HG03108 (cell line): ENCODE measurements around the gene TMEM116.
"Not testable (repeated sequence)": the region's sequence is repeated elsewhere in the genome, so short reads cannot be mapped to it uniquely, and the experiment has no call there.

Experiments
- ATAC-seq: cut with Tn5 transposase; IDR thresholded peaks from one replicate; pipeline ENCODE4 v1.9.1; 2021; ENCODE audit warnings: moderate library complexity; ENCODE audit not compliant: unreplicated experiment

Gene TMEM116

DNA sequence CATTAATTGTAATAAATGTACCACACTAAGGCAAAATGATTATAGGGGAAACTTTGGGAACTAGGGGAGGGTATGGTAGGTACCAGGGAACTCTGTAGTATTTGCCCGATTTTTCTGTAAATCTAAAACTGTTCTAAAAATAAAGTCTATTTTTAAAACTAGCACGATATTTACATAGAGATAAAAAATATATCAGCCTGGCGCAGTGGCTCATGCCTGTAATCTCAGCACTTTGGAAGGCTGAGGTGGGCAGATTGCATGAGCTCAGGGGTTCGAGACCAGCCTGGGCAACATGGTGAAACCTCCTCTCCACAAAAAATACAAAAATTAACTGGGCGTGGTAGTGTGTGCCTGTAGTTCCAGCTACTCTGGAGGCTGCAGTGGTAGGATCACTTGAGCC lies 32.4 kb downstream of the TMEM116 start:
- no peak for ATAC-seq

DNA sequence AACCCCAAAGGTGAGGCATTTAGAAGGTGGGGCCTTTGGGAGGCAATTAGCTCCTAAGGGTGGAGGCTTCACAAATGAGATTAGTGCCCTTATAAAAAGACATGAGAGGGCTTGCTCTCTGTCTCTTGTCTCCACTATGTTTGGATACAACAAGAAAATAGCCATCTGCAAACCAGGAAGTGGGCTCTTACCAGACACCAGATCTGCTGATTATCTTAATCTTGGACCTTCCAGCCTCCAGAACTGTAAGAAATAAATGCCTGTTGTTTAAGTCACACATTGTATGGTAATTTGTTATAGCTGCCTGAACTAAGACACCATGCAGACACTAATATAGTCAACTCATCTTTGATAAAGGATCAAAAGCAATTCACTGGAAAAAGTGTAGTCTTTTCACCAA lies 34.4 kb downstream of the TMEM116 start:
- no peak for ATAC-seq

DNA sequence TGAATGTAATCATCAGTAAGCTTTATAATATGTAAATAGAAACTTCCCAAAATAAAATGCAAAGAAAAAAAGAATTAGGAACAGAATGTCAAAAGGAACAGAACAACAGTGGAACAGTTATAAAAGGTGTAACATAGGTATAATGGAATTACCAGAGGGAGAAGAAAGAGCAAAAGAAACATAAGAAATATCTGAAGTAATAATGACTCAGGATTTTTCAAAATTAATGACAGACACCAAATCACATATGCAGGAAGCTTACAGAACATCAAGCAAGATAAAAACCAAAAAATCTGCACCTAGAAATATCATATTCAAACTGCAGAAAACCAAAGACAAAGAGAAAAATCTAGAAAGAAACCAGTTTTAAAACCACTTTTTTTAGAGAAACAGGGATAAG lies 36.1 kb downstream of the TMEM116 start:
- ATAC-seq = no peak

DNA sequence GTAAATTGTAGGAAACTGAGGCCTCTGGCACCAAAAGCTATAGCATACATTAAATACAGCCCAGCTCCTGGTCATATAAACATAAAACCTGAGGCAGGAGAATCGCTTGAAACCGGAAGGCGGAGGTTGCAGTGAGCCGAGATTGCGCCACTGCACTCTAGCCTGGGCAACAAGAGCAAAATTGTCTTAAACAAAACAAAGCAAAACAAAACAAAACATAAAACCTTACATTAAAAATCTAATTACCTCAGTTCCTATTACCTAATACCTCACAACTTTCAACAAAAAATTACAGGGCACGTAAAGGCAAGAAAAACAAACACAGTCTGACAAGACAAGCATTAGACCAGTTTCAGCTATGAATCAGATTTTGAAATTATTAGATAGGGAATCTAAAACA lies 36.7 kb downstream of the TMEM116 start:
- no peak for ATAC-seq

DNA sequence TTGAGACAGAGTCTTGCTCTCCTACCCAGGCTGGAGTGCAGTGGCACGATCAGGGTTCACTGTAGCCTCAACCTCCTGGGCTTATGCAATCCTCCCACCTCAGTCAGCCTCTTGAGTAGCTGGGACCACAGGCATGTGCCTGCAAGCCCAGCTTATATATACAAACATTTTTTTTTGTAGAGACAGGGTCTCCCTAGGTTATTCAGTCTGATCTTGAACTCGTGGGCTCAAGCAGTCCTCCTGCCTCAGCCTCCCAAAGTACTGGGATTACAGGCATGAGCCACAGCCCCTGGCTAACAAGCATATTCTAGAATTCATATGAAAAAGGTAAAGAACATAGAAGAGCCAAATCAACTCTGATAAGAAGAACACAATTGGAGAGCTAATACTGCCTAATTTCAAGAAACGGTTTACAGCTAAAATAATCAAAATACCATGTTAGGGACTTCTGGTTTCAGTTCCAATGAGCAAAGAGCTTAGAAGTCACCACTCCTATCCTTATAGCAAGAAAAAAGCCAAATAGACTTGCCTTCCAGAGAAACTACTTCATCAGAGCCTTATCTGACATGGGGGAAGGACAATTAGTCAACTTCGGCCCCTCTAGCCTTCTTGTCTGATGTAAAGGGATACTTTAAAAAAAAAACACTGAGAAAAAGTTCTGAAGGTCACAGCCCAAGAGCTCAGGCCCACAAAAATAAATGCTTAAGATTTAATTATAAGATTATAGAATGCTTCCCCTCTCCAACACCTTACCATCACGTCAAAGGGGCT lies 37.6 kb downstream of the TMEM116 start:
- no peak for ATAC-seq

DNA sequence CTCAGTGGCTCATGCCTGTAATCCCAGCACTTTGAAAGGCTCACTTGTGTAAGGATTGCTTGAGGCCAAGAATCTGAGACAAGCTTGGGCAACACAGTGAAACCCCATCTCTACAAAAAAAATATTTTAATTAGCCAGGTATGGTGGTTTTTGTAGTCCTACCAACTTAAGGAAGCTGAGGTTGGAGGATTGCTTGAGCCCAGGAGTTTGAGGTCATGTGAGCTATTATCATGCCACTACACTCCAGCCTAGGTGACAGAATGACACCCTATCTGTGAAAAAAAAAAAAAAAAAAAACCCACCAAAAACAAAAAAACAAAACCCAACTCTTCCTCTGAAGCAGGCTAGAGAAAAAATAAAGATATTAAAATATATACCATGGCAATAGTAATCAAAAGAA lies 41.2 kb downstream of the TMEM116 start:
- no peak for ATAC-seq

DNA sequence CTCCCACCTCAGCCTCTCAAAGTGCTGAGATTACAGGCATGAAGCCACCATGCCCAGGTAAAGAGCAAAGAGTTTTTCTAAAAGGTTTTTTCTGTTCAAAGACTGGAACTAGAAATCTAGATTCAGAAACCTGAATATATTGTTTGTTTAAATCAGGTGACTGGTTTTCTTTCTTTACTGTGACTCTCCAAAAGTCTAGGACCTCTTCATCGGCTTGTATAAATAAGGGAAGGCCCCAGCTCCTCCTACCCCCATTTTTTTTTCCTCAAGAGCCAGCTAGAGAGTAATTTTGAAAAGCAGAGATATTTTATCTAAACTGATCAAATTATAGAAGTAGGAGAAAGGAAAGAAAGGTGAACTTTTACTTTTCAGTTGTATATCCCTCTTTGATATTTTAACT lies 48.0 kb downstream of the TMEM116 start:
- no peak for ATAC-seq

DNA sequence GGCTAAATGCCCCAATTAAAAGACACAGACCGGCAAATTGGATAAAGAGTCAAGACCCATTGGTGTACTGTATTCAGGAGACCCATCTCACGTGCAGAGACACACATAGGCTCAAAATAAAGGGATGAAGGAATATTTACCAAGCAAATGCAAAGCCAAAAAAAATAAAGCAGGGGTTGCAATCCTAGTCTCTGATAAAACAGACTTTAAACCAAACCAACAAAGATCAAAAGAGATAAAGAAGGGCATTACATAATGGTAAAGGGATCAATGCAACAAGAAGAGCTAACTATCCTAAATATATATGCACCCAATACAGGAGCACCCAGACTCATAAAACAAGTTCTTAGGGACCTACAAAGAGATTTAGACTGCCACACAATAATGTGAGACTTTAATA lies 53.4 kb downstream of the TMEM116 start:
- ATAC-seq = not testable (repeated sequence)

DNA sequence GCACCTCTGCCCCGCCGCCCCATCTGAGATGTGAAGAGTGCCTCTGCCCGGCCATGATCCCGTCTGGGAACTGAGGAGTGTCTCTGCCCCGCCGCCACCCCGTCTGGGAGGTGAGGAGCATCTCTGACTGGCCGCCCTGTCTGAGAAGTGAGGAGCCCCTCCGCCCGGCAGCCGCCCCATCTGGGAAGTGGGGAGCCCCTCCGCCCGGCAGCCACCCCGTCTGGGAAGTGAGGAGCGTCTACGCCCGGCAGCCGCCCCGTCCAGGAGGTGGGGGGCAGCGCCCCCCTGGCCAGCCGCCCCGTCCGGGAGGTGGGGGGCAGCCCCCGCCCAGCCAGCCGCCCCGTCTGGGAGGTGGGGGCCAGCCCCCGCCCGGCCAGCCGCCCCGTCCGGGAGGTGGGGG lies 55.7 kb downstream of the TMEM116 start:
- ATAC-seq = not testable (repeated sequence)

DNA sequence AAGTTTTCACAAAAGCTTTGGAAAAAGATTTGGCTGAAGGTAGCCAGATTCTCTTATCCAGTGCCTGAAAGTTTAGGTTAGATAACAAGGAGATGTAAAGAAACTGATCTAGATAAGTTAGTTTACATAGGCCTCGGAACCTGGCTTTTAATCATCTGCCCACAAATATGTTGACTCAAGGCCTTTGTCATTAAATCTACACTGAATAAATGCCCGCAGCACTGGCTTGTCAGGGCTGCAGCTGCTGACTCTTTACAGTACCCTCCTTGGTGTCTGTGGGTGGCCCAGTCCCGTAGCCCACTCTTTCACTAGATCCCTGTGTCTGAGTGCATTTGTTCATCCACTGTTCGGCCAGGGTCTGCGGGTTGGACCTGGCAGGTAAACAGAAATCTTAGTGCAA lies 58.0 kb downstream of the TMEM116 start:
- ATAC-seq = no peak

DNA sequence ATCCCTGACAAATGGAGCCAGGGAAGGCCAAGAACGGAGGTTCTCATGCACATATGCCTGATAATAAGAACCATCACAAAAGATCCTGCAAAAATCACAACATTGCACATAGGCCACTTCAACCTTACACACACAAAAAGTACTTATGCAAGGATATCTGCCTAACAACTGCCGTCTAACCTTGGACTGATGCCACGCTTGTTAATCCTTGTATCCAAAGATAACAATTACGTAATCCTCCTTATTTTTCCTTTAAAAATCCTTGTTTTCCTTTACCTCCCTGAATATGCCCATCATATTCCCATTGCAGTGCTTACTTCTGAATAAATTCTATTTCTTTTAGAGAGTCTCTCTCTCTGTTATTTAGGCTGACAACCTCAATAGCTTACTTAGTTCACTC lies 59.5 kb downstream of the TMEM116 start:
- no peak for ATAC-seq

DNA sequence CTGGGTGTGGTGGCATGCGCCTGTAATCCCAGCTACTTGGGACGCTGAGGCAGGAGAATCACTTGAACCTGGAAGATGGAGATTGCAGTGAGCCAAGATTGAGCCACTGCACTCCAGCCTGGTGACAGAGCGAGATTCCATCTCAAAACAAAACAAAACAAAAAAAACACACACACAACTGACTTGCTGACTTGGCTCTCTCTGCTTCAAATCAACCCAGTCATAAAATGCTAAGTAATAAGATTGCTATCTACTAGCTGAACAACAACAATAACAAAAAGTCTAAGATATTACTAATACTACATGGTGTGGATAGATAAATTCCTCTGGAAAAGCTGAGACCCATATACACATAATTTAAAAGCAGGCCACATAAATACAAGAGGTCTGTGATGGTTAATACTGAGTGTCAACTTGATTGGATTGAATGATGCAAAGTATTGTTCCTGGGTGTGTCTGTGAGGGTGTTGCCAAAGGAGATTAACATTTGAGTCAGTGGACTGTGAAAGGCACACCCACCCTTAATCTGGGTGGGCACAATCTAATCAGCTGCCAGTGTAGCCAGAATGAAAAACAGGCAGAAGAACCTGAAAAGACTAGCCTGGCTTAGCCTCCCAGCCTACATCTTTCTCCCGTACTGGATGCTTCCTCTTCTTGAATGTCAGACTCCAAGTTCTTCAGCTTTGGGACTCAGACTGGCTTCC lies 60.7 kb downstream of the TMEM116 start:
- not testable (repeated sequence) for ATAC-seq

DNA sequence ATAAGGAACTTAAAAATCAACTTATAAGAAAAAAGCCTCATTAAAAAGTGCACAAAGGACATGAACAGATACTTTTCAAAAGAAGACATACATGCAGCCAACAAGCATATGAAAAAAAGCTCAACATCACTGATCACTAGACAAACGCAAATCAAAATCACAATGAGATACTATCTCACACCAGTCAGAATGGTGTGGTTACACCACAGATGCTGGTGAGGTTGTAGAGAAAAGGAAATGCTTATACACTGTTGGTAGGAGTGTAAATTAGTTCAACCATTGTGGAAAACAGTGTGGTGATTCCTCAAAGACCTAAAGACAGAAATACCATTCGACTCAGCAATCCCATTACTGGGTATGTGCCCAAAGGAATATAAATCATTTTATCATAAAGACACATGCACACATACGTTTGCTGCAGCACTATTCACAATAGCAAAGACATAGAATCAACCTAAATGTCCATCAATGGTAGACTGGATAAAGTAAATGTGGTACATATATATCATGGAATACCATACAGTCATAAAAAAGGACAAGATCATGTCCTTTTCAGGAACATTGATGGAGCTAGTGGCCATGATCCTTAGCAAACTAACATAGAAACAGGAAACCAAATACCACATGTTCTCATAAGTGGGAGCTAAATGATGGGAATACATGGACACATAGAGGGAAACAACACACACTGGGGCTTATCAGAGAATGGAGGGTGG lies 61.8 kb downstream of the TMEM116 start:
- ATAC-seq = not testable (repeated sequence)

DNA sequence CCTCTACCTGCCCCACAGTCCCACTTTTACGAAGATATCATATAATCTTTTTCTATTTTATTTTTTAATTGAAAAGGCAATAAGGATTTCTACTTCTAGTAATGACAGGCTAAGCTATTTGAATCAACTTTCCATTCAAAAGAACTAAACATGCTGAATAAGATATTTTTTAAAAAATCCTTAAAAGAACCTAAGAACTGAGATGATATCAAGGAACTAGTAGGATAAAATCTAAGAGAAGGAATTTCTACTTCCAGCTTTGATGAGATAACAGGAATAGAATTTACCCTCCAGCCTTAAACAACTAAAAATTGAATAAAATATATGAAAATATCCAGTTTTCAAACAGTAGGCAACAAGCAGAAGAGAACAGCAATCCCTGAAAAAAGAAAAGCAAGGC lies 69.0 kb downstream of the TMEM116 start:
- no peak for ATAC-seq

DNA sequence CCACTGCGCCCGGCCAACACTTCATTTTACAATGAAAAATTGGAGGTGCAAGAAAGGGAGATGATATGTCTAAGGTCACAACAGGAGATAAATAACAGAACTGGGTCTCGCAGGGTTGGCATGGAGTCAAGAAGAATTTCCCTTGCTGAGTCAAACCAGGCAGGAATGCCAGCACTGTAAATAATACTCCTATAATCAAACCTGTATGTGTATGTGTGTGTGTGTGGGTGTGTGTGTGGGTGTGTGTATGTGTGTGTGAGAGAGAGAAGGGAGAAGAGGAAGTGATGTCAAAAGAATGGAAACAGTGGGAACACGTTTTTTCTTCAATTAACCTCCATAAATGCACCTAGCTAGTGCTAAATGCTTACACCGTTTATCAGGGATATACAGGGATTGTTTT lies 70.4 kb downstream of the TMEM116 start:
- ATAC-seq = no peak

DNA sequence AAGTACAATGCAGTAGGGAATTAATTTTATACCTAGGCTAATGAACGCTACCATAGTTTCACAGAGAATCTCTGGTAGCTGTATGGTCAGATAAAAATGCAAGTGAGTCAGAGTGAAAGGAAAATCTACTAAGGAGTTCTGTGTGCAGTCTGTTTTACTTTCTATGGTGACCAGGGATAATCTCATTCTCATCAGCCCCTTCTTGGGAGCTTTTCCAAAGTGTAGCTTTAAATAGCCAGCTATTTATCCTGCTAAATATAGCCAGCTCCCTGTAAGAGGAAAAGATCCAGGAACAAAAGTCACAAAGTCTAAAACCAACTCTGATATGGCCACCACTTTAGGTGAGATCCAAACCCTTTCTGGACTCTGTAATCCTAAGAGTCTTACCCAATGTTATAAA lies 75.5 kb downstream of the TMEM116 start:
- ATAC-seq = no peak

DNA sequence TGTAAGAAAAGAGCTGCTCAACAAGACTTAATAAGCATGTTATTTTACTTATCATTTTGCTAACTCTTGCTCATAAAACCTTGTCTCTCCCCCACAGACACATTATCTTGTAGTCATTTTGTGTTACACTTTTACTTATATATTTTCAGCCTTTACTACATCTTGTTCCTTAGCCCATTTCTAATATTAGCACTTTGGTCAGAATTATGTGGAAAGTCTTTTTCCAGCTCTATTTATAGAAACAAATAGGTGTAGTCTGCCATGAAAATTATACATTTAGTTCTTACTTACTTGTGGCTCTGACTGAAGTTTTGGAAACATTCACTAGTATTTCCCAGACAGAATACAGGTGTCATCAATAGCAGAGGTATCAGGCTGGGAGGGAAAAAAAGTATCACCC lies 76.1 kb downstream of the TMEM116 start:
- ATAC-seq = no peak

DNA sequence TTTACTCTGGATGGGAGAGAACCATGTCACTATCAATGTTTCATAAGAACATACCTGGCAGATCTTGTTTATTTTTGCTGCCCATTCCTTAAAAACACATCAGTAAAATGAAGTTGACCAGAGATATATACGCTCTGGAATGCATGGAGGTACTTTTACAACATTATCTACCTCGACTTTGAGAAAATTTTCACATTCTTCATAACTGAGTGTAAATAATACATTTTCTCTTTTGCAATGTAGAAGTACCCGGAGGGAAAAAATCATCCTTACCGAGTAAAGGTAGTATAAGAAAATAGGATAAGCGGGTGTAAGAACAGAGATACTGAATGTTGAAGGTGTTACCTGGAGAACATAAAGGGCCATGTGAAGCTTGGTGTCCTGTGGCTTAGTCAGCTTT lies 80.7 kb downstream of the TMEM116 start:
- ATAC-seq = no peak

DNA sequence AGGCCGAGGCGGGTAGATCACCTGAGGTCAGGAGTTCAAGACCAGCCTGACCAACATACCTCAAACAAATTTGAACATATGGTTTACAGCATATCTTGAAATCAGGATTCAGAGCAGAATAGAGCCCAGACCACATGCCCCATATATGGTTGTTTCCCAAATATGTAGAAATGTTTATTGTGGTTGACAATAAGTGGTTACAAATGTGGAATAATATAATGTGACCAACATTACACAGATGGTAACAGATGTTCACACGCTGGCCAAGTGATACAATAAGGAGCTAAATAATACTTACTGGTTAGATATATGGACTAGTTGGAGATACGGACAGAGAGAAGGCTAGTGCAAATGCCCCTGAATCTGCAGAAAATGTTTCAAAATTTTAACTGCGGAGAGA lies 85.6 kb downstream of the TMEM116 start:
- no peak for ATAC-seq

DNA sequence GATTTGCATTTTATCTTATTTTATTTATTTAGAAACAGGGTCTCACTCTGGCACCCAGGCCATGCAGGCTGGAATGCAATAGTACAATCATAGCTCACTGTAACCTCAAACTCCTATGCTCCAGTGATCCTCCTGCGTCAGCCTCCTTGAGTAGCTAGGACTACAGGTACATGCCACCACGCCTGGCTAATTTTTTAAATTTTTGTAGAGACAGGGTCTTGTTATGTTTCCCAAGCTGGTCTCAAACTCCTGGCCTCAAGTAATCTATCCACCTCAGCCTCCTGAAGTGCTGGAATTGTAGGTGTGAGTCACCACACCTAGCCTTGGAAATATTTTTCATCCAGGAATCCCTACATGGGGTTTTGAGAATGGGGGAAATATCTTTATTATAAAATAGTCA lies 86.3 kb downstream of the TMEM116 start:
- no peak for ATAC-seq

DNA sequence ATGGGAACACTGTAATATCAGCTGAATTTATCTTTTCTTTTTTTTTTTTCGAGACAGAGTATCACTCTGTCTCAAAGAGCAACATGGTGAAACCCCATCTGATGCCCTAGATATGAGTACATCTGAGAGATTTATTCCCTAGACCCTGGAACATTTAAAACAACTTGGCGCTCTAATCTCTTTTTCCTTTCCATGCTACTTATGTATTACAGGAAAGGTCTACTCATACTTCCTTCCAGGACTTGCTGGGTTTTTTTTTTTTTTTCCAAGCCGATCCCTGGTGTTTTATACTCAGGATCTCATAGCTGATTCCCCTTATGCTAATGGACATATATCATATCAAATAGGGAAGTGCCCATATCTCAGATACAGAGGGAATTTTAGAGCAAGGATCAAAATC lies 87.8 kb downstream of the TMEM116 start:
- no peak for ATAC-seq

DNA sequence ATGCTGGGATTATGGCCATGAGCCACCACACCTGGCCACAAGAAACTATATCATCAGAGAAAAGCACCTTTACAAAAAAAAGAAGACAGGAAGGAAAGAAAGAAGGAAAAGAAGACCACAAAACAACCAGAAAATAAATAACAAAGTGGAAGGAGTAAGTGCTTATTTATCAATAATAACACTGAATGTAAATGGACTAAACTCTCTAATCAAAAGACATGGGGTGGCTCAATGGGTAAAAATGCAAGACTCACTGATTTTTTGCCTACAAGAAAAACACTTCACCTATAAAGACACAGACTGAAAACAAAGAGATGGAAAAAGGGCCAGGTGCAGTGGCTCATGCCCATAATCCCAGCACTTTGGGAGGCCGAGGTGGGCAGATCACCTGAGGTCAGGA lies 105.2 kb downstream of the TMEM116 start:
- no peak for ATAC-seq
